KBM-7 (cell line): Measurements from ENCODE around the gene JMJD1C.
A peak's percentile ranks its signal among the peaks of the same experiment; 100 is the strongest.
"Not testable (repeated sequence)": the region's sequence is repeated elsewhere in the genome, so short reads cannot be mapped to it uniquely, and the experiment has no call there.

ENCODE experiments used
- DNase-seq: peaks from one replicate; pipeline ENCODE4 v3.0.0-alpha.2; 2015
- in situ Hi-C: fragments of 300-500 bp; cut with MboI; formaldehyde crosslinking; loops from 2 replicates; pipeline ENCODE4 v1.14.3; 2020; ENCODE audit warnings: low sequenced_read_pairs, low pct_unique_long_range_greater_than_20kb, mixed read lengths

JMJD1C gene

GRCh38 chr10:63168821-63169462 is 296.8 kb downstream of the JMJD1C start:
- in situ Hi-C loops: no loop called here
- DNase-seq: no peak

GRCh38 chr10:63166742-63167258 is 299.0 kb downstream of the JMJD1C start:
- DNase-seq: peak; percentile 77
- in situ Hi-C loops: no loop called here

GRCh38 chr10:63165249-63165648 is 300.5 kb downstream of the JMJD1C start:
- in situ Hi-C loops: no loop called here
- no peak for DNase-seq

GRCh38 chr10:63164166-63164623 is 301.6 kb downstream of the JMJD1C start:
- no peak for DNase-seq
- in situ Hi-C loops: no loop called here

- no peak for DNase-seq
- in situ Hi-C loops: no loop called here
Measured at GRCh38 chr10:63161592-63161991, 304.2 kb downstream of the JMJD1C start.

GRCh38 chr10:63157845-63158624 is 307.7 kb downstream of the JMJD1C start:
- in situ Hi-C loops: no loop called here
- DNase-seq: peak; percentile 62

GRCh38 chr10:63156236-63156635 is 309.5 kb downstream of the JMJD1C start:
- in situ Hi-C loops: no loop called here
- DNase-seq: no peak

GRCh38 chr10:63155388-63156020 is 310.3 kb downstream of the JMJD1C start:
- DNase-seq: peak; percentile 29
- in situ Hi-C loops: no loop called here

- no peak for DNase-seq
- in situ Hi-C loops: no loop called here
Measured at GRCh38 chr10:63154546-63155387, 311.0 kb downstream of the JMJD1C start.

GRCh38 chr10:63153868-63154545 is 311.8 kb downstream of the JMJD1C start:
- DNase-seq, in situ Hi-C loops: not testable (repeated sequence)

- in situ Hi-C loops: no loop called here
- DNase-seq: no peak
Measured at GRCh38 chr10:63150745-63151144, 315.0 kb downstream of the JMJD1C start.

GRCh38 chr10:63146503-63146902 is 319.3 kb downstream of the JMJD1C start:
- in situ Hi-C loops: no loop called here
- DNase-seq: no peak

GRCh38 chr10:63145782-63146181 is 320.0 kb downstream of the JMJD1C start:
- DNase-seq: no peak
- in situ Hi-C loops: no loop called here

GRCh38 chr10:63143987-63144386 is 321.8 kb downstream of the JMJD1C start:
- in situ Hi-C loops: no loop called here
- no peak for DNase-seq

GRCh38 chr10:63142136-63142535 is 323.6 kb downstream of the JMJD1C start:
- in situ Hi-C loops: no loop called here
- DNase-seq: no peak

GRCh38 chr10:63140077-63140476 is 325.7 kb downstream of the JMJD1C start:
- in situ Hi-C loops: no loop called here
- no peak for DNase-seq

- in situ Hi-C loops: no loop called here
Measured at GRCh38 chr10:63137306-63137705, 328.5 kb downstream of the JMJD1C start.

GRCh38 chr10:63133821-63134557 is 331.8 kb downstream of the JMJD1C start:
- peak; percentile 9 for DNase-seq
- in situ Hi-C loops: no loop called here

More at GRCh38 chr10:63137306-63137705, 328.5 kb downstream of the JMJD1C start:
- no peak for DNase-seq
